GM21717 (cell line): ENCODE data around the gene GRIN2A.
"Not testable (repeated sequence)": the region's sequence is repeated elsewhere in the genome, so short reads cannot be mapped to it uniquely, and the experiment has no call there.

Experiments
- ATAC-seq: cut with Tn5 transposase; IDR thresholded peaks from one replicate; pipeline ENCODE4 v1.9.1; 2021; ENCODE audit warnings: mild to moderate bottlenecking, moderate library complexity; ENCODE audit not compliant: unreplicated experiment

Gene GRIN2A

GRCh38 chr16:9932000-9932399, 250.2 kb downstream of the GRIN2A start:
- no peak for ATAC-seq

- ATAC-seq: no peak
Measured at GRCh38 chr16:9929836-9930235, 252.4 kb downstream of the GRIN2A start.

DNA sequence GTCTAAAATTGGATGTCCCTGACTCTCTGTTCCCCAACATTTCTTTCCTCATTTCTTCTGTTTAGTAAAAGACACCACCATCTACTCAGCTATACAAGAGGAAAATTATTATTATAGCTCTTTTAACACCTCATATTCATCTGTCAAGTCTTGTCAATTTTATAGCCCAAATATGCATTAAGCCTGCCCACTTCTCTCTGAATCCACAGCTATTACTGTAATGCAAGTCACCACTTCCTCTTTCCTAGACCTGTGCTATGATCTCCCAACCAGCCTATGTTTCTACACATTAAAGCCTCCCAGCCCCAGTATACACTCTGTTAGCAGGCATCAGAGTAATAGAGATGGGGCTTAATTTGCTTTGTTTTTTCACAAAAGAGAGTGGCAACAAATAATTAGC, 252.9 kb downstream of the GRIN2A start:
- no peak for ATAC-seq

DNA sequence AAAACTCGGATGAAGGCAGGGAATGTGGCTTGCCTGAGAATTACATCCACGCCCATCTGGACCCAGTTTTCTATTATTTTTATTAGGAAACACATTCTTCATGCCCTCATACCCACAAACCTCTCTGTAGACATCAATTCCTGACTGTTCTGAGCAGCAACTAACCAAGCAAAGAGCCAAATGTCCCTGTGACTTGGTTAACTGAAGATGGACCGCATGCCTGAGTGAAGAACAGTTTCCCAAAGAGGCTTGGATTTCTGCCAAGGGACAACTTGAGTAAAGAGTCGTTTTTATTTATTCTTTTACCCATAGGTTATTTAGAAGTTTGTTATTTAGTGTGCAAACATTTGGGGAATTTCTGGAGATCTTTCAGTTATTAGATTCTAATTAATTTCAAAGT, 259.8 kb downstream of the GRIN2A start:
- no peak for ATAC-seq

- no peak for ATAC-seq
Measured at GRCh38 chr16:9921997-9922396, 260.2 kb downstream of the GRIN2A start.

DNA sequence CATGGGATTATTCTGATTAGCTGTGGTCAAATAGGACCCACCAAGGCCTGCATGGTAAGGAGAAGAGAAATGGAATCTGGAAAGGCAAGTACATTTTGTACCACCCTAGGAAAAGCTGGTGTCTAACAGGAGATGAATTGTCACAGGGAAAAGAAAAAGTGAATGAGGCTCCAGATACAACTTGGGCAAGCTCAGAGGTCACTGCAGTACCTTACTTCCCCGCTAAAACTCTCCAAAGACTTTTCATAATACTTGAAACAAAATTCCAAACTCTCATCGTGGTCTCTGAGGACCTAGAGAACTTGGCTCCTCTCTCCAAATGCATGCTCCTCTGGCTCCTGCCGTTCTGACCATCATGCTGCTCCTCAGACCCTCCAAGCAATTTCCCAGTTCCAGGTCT, 262.8 kb downstream of the GRIN2A start:
- ATAC-seq: no peak

DNA sequence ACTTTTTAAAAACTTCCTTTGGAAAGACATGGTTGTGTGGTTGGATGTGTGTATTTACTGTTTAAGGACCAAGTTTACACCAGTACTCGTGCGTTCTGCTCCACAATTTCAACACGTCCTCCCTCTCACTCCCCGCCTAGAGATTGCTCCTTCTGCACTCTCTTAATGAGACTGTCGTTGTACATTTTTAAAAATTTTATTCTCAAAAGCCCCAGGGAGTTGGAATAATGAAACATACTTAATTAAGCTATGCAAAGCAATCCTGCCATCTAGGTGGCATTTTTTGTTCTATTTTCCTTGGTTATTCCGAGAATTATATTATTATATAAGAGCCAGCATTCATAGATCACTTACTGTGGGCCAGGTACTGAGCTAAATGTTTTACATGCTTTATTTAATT, 264.5 kb downstream of the GRIN2A start:
- ATAC-seq: no peak

GRCh38 chr16:9913604-9914326, 268.5 kb downstream of the GRIN2A start:
- ATAC-seq: no peak

DNA sequence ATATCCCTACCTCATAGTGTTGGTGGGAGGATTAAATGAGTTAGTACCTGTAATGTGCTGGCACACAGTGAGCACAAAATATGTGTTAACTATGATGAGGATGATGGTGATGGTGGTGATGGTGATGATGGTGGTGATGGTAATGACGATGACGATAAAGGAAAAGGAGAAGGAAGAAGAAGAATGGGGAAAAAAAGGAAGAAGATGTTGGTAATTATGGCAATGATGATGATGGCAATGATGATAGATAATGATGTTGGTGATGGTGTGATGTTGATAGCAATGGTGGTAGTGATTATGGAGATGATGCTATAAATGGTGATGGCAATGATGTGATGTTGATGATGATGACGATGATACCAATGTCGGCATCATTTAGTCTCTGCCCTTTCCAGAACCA, 270.2 kb downstream of the GRIN2A start:
- no peak for ATAC-seq

- ATAC-seq: no peak
Measured at GRCh38 chr16:9911231-9911630, 271.0 kb downstream of the GRIN2A start.

DNA sequence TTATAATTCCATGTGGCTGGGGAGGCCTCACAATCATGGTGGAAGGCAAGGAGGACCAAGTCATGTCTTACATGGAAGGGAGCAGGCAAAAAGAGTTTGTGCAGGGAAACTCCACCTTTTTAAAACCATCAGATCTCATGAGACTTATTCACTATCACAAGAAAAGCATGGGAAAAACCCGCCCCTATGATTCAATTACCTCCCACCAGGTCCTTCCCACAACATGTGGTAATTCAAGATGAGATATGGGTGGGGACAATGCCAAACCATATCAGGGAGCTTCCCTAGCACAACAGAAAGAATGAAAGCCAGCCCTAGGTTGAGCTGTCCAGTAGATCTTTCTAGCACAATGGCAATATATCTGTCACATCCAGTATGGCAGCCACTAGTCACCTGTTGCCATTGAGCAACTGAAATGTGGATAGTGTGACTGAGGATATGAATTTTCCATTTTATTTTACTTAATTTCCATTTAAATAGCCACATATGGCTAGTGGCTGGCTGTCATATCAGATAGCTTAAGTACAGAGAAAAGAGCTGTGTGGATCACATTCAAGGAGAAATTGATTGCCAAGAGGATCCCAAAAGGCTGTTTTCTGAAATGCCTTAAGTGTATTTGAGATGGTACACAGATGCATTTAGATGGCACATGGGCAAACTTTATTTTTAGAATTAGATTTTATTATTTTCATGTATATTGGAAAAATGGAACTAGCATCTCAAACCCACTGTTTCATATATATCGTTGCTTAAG, 273.0 kb downstream of the GRIN2A start:
- no peak for ATAC-seq

- no peak for ATAC-seq
Measured at GRCh38 chr16:9908613-9909012, 273.6 kb downstream of the GRIN2A start.

DNA sequence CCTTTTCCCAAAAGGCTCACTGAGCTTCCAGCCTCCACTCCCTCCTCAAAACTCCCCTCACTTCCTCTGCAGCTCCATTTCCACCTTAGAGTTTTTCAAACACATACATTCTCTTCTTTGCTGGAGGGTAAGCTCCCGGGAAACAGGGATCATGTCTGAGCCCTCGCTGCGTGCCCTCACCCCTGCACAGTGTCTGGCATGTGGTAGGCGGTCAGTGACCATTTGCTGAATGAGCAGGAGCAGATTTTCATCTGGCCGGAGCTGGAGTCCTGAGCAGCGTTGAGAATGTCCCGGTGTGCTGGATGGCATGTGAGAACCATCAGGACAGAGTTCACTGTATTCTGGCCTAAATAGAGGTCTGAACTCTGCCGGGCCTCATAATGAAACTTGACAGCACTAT, 274.5 kb downstream of the GRIN2A start:
- no peak for ATAC-seq

GRCh38 chr16:9906218-9906617, 276.0 kb downstream of the GRIN2A start:
- no peak for ATAC-seq

DNA sequence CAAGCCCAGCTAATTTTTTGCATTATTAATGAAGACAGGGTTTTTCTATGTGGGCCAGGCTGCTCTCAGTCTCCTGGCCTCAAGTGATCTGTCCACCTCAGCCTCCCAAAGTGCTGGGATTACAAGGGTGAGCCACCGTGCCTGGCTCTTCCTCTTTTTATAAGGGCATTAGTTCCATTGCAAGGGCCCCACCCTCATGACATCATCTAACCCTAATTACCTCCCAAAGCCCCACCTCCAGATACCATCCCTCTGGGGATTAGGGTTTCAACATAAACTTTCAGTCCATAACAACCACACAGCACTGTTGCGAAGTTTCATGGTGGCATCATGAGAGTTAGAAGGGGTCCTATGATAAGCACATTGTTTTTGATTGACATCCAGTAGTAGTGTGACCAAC, 277.7 kb downstream of the GRIN2A start:
- no peak for ATAC-seq

DNA sequence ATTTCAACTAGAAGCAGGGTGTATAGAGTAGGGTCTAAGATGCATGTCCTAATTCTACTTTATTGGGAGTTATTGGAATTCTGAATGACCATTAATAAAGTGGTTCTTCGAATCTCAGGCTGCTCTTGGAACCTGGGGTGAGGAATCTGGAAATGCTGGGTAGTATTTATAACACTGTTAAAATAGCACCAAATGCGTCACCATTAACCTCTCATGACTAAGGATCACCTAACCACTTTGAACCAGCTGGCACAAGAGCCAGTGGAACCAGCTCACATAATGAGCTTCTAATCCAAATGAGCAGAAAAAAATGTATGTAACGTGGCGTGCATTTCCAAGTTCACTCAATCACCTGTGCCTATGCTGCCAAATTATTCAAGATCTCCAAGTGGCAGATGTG, 281.7 kb downstream of the GRIN2A start:
- ATAC-seq: no peak

DNA sequence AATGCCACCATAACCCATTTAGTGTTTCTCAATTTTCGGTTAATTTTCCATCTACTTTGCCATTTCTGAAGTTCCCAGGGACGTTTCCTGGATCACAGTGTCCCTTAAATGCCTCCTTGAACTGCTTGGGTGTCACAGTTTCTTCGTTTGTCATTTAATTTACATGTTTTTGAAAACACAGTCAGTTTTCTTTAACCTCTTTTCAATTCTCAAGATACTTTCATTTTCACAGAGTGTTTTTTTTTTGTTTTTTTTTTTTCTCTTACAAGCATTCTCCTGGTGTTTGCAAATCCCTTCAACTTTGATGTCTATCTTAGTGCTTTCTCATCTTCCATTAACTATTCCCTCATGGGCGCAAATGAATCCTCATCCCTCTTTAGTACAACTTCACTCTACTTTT, 283.7 kb downstream of the GRIN2A start:
- no peak for ATAC-seq

DNA sequence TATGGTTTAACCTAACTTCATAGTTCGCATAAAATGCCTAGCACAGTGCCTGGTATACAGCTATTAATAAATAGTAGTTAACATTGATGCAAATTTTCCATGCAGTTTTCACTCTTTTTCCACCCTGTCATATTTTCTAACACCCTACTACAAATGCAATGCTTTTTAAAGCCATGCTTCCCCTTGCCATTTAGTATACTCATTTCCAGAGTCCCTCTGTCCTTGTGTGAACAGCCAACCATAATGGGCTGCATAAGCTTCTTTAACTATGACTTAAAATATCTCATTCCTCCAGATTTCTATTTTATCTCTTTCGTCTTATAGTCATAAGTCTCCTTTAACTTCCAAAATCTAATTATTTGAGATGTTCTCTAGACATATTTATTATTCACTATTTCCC, 284.1 kb downstream of the GRIN2A start:
- no peak for ATAC-seq

DNA sequence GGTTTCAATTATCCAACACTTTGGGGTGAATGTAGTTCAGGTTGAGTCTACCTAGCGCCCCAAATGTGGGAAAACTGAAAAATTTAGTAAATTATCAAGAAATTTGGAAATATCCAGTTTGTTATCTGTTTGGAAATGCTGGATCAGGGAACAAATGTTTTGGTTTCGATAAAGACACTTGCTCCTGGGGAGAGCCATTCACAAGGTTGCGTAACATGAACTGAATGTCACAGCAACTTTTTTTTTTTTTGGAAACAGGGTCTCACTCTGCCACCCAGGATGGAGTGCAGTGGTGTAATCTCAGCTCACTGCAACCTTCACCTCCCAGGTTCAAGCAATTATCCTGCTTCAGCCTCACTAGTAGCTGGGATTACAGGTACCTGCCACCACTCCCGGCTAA, 286.4 kb downstream of the GRIN2A start:
- ATAC-seq: no peak

GRCh38 chr16:9885876-9886275, 296.4 kb downstream of the GRIN2A start:
- ATAC-seq: no peak

DNA sequence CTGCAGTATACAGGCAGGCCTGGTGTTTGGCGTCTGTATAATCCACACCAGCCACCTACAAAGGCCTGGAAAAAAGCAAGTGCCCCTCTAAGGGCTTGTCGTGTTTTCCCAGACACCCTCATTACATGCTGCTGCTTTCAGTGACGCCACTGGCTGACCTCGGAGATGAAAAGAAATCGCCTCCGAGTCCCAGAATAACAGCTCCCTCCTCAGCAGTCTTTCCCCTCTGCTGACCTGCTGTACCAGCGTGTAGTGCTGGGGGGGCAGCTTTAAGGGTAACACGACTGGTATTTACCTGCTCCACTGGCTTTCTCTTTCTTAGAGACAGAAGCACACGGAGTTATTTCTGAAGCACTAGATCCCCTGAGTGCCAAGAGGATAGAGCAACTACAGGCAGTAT, 296.8 kb downstream of the GRIN2A start:
- no peak for ATAC-seq

GRCh38 chr16:9875981-9876380, 306.2 kb downstream of the GRIN2A start:
- ATAC-seq: not testable (repeated sequence)

- no peak for ATAC-seq
Measured at GRCh38 chr16:9874219-9874618, 308.0 kb downstream of the GRIN2A start.
